ENCODE data around the gene COL16A1. TPM values are rescaled to one million over a fixed set of nuclear protein-coding genes. Genes with fewer than 3 reads are reported as not detected.
A peak's percentile ranks its signal among the peaks of the same experiment; 100 is the strongest.

The COL16A1 gene
- total RNA-seq, 4 donors from 2014 or later: 14.3 to 135 (median 40.1) TPM

GRCh38 chr1:31746687-31747086, 42.9 kb upstream of the COL16A1 start:
- DNase-seq: no peak
- Histone ChIP-seq H3K27me3 (peaks cover 4% of the 10 kb centered on the region), H3K27ac (no peak overlapping the region), H3K4me1 (peaks cover 0 to 4% (median 2%) of the 10 kb centered on the region in 4 donors), H3K36me3 (no peaks in the 10 kb centered on the region), H3K4me3 (no peak overlapping the region), H3K9me3 (no peaks in the 10 kb centered on the region)
- intact Hi-C loops (cut with DNase I; ENCODE audit: low total_unique reads) (loop anchor here (10.0 kb wide), 2 partner anchors 82 to 1972 kb away; no protein-coding TSS in a partner anchor), in situ Hi-C loops (cut with MboI; ENCODE audit: low pct_ligation_motif_present in 1 of 4, low pct_unique_long_range_greater_than_20kb in 1 of 4, low sequenced_read_pairs in 3 of 4) (no loop called here)
- WGBS, 2 donors (ENCODE audit: low coverage in 1 of 2): 61 to 76% methylated on average over 2 to 7 of the region's 7 CpGs
- TF ChIP-seq POLR2A (IDR thresholded peaks at IDR 0.05): no peak
- TF ChIP-seq CTCF (IDR thresholded peaks at IDR 0.05): no peak
- TF ChIP-seq POLR2AphosphoS5 (IDR thresholded peaks at IDR 0.05): no peak
- no peak for TF ChIP-seq EP300 (IDR thresholded peaks at IDR 0.05; ENCODE audit: low read depth)

GRCh38 chr1:31745946-31746670, 42.3 kb upstream of the COL16A1 start:
- in situ Hi-C loops (cut with MboI; ENCODE audit: low pct_ligation_motif_present in 1 of 4, low pct_unique_long_range_greater_than_20kb in 1 of 4, low sequenced_read_pairs in 3 of 4): no loop called here
- Histone ChIP-seq H3K27me3 (peaks cover 4% of the 10 kb centered on the region), H3K4me3 (no peak overlapping the region), H3K27ac (no peak overlapping the region), H3K36me3 (no peaks in the 10 kb centered on the region), H3K9me3 (no peaks in the 10 kb centered on the region), H3K4me1 (peaks cover 0 to 3% (median 2%) of the 10 kb centered on the region in 4 donors)
- no peak for DNase-seq
- intact Hi-C loops (cut with DNase I; ENCODE audit: low total_unique reads): loop anchor here (10.0 kb wide), 2 partner anchors 81 to 1971 kb away; no protein-coding TSS in a partner anchor
- WGBS, 2 donors (ENCODE audit: low coverage in 1 of 2): 61 to 68% methylated on average over 2 to 15 of the region's 15 CpGs
- peak in 1 of 5 experiments; percentile 3 for TF ChIP-seq CTCF (IDR thresholded peaks at IDR 0.05)
- no peak for TF ChIP-seq POLR2AphosphoS5 (IDR thresholded peaks at IDR 0.05)
- TF ChIP-seq POLR2A (IDR thresholded peaks at IDR 0.05): no peak
- TF ChIP-seq EP300 (IDR thresholded peaks at IDR 0.05; ENCODE audit: low read depth): no peak

DNA sequence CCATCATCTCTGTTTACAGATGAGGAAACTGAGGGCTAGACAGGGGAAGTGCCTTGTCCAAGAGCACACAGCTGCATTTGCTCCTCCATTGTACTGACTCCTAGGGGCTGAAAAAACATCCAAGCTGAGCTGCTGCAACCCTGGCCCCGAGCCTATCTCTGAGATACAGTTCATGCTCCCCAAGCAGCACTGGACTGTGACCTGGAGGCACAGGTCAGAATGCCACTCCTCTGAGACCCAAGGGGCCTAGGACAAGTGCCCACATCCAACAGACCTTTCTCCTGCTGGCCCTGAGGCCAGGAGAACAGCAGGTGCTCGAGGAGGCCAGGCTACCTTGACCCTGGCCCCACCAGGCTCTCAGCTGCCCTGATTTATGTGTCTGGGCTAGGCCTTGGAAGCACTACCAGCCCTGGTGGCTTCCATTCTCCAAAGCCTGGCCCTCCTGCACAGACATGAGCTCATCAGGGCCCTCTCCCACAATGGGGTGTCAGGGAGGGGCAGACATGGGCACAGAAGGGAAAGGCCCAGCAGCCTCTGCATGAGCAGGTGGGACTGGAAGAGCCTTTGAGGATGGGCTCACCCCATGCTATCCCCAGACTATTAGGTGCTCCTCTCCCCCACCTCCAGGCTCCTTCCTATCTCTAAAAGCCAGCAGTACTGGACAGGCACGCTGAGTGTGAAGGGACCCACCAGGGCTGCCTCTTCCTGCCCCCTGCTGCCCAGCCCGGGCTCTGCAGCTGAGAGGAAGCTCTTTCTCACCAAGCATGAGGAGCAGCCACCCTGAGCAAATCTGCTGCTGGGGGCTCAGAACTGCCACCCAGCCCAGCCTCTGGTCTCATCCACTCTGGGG, 41.5 kb upstream of the COL16A1 start:
- DNase-seq: peak; percentile 78
- H3K9me3 ChIP-seq: no peaks in the 10 kb centered on the region
- 57% methylated on average over 3 of the region's 4 CpGs; no CpG with 5 or more reads in 1 of the 2 donors for WGBS, 2 donors (ENCODE audit: low coverage in 1 of 2)
- in situ Hi-C loops (cut with MboI; ENCODE audit: low pct_ligation_motif_present in 1 of 4, low pct_unique_long_range_greater_than_20kb in 1 of 4, low sequenced_read_pairs in 3 of 4) (no loop called here), intact Hi-C loops (cut with DNase I; ENCODE audit: low total_unique reads) (loop anchor here (10.0 kb wide), 2 partner anchors 81 to 1971 kb away; no protein-coding TSS in a partner anchor)
- H3K4me3 ChIP-seq: no peak overlapping the region
- peak; percentile 58 to 71 (median 67) for TF ChIP-seq CTCF (IDR thresholded peaks at IDR 0.05)
- TF ChIP-seq POLR2AphosphoS5 (IDR thresholded peaks at IDR 0.05): no peak
- peak overlapping the region in 1 of 4 donors; percentile 21 for H3K27ac ChIP-seq
- no peaks in the 10 kb centered on the region for H3K36me3 ChIP-seq
- H3K4me1 ChIP-seq: no peaks in the 10 kb centered on the region
- H3K27me3 ChIP-seq: peaks cover 4% of the 10 kb centered on the region

Data from transverse colon (tissue), 4 donors.